HG03025 (cell line): ENCODE measurements around the gene SLC29A1.
A peak's percentile ranks its signal among the peaks of the same experiment; 100 is the strongest.

Experiments
- ATAC-seq: cut with Tn5 transposase; IDR thresholded peaks from one replicate; pipeline ENCODE4 v1.9.1; 2021; ENCODE audit warnings: mild to moderate bottlenecking, moderate library complexity; ENCODE audit not compliant: unreplicated experiment, low FRiP score

Gene SLC29A1

GRCh38 chr6:44264154-44265006 lies 41.0 kb downstream of the SLC29A1 start:
- no peak for ATAC-seq

GRCh38 chr6:44265007-44265721 lies 41.8 kb downstream of the SLC29A1 start, which contains the start of gene NFKBIE:
Gene NFKBIE, minus strand, starts transcription at chr6:44265551. Its CDS starts 205 bp downstream, at chr6:44265346.
- ATAC-seq, result peak; percentile 28

GRCh38 chr6:44265722-44266233 lies 42.4 kb downstream of the SLC29A1 start:
- no peak for ATAC-seq

GRCh38 chr6:44266347-44266746 lies 43.0 kb downstream of the SLC29A1 start:
- no peak for ATAC-seq

- ATAC-seq, result no peak
Measured at GRCh38 chr6:44267252-44267651, 43.9 kb downstream of the SLC29A1 start.

GRCh38 chr6:44268095-44268628 lies 44.8 kb downstream of the SLC29A1 start:
- ATAC-seq, result no peak

GRCh38 chr6:44269178-44269920 lies 46.0 kb downstream of the SLC29A1 start:
- no peak for ATAC-seq

- no peak for ATAC-seq
Measured at GRCh38 chr6:44269921-44270525, 46.6 kb downstream of the SLC29A1 start, which contains the start of gene TMEM151B. Gene TMEM151B, plus strand, starts transcription at chr6:44270450. Its CDS starts 293 bp downstream, at chr6:44270743.

- ATAC-seq, result no peak
Measured at GRCh38 chr6:44270526-44271405, 47.4 kb downstream of the SLC29A1 start.

- no peak for ATAC-seq
Measured at GRCh38 chr6:44271406-44271723, 48.0 kb downstream of the SLC29A1 start.

- ATAC-seq, result no peak
Measured at GRCh38 chr6:44271914-44272313, 48.5 kb downstream of the SLC29A1 start.

GRCh38 chr6:44272529-44272928 lies 49.1 kb downstream of the SLC29A1 start:
- ATAC-seq, result no peak

- ATAC-seq, result no peak
Measured at GRCh38 chr6:44272999-44273566, 49.7 kb downstream of the SLC29A1 start.

GRCh38 chr6:44273617-44274016 lies 50.2 kb downstream of the SLC29A1 start:
- no peak for ATAC-seq

- ATAC-seq, result no peak
Measured at GRCh38 chr6:44275271-44275748, 51.9 kb downstream of the SLC29A1 start.

- ATAC-seq, result no peak
Measured at GRCh38 chr6:44275749-44276648, 52.6 kb downstream of the SLC29A1 start.
